PFSK-1 (cell line): ENCODE measurements around the gene CD63.

Experiments
- POLR2AphosphoS5 ChIP-seq: IDR thresholded peaks from 2 replicates; pipeline ENCODE4 v1.6.1; 2012; ENCODE audit warnings: low read depth, mild to moderate bottlenecking, control low read depth, low read length, moderate library complexity
- SIN3A ChIP-seq: IDR thresholded peaks from 2 replicates; pipeline ENCODE4 v1.6.1; 2012; ENCODE audit warnings: mild to moderate bottlenecking, low read length, moderate library complexity, borderline replicate concordance; ENCODE audit not compliant: insufficient read depth

- TF ChIP-seq SIN3A (no peak), POLR2AphosphoS5 (no peak)
Measured at GRCh38 chr12:55738123-55739024, 9.6 kb upstream of the CD63 start.
